ENCODE data around the gene MORC3.

The MORC3 gene

DNA sequence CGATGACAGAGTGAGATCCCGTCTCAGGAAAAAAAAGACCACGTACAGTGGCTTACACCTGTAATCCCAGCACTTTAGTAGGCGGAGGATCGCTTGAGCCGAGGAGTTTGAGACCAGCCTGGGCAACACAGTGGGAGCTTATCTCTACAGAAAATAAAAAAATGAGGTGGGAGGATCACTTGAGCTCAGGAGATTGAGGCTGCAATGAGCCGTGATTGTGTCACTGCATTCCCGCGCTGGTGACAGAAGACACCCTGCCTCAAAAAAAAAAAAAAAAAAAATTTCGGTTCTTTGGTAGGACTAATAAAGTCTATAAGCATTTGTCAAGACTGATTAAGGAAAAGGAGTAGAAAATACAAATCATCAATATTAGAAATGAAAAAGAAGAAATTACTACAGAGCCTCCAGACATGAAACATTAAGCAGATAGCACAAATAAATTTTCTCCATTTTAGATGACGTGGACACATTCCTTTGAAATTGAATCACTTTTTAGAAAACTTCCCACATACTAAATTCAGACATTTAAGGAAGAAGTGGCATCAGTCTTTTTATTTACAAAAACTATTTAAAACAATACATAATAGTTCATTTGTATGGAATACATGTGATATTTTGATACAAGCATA is 30.4 kb downstream of the MORC3 start:
- no peaks in the 10 kb centered on the region for H3K9me3 ChIP-seq (ENCODE audit: insufficient read depth, low read length, severe bottlenecking)
- H4K20me1 ChIP-seq (ENCODE audit: insufficient read depth, low read length), result no peaks in the 10 kb centered on the region
- no peak overlapping the region for H3K4me3 ChIP-seq (ENCODE audit: low read depth in 1 of 2, low read length in 2 of 2)
- no peak overlapping the region for H3K9ac ChIP-seq (ENCODE audit: low read depth, low read length)
- no peak for ATAC-seq (ENCODE audit: insufficient read depth, low read depth)
- H2AFZ ChIP-seq (ENCODE audit: low read depth, low read length), result no peak overlapping the region
- TF ChIP-seq EZH2 (IDR thresholded peaks at IDR 0.05; ENCODE audit: borderline replicate concordance, low read depth, low read length, severe bottlenecking), result no peak
- TF ChIP-seq, protein P1, sequence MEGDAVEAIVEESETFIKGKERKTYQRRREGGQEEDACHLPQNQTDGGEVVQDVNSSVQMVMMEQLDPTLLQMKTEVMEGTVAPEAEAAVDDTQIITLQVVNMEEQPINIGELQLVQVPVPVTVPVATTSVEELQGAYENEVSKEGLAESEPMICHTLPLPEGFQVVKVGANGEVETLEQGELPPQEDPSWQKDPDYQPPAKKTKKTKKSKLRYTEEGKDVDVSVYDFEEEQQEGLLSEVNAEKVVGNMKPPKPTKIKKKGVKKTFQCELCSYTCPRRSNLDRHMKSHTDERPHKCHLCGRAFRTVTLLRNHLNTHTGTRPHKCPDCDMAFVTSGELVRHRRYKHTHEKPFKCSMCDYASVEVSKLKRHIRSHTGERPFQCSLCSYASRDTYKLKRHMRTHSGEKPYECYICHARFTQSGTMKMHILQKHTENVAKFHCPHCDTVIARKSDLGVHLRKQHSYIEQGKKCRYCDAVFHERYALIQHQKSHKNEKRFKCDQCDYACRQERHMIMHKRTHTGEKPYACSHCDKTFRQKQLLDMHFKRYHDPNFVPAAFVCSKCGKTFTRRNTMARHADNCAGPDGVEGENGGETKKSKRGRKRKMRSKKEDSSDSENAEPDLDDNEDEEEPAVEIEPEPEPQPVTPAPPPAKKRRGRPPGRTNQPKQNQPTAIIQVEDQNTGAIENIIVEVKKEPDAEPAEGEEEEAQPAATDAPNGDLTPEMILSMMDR (IDR thresholded peaks at IDR 0.05; ENCODE audit: borderline replicate concordance, extremely low read depth, low read length, poor library complexity, severe bottlenecking), result no peak
- H3K79me2 ChIP-seq (ENCODE audit: insufficient read depth, low read length), result no peaks in the 10 kb centered on the region
- no peaks in the 10 kb centered on the region for H3K4me1 ChIP-seq (ENCODE audit: insufficient read depth, low read length)
- peaks cover 73% of the 10 kb centered on the region for H3K36me3 ChIP-seq (ENCODE audit: insufficient read depth, low read length)
- no peak for DNase-seq
- no peaks in the 10 kb centered on the region for H3K27me3 ChIP-seq (ENCODE audit: insufficient read depth, low read length, poor library complexity)
- H3K4me2 ChIP-seq (ENCODE audit: insufficient read depth, low read length), result no peak overlapping the region
- H3K27ac ChIP-seq (ENCODE audit: low read length), result no peak overlapping the region

DNA sequence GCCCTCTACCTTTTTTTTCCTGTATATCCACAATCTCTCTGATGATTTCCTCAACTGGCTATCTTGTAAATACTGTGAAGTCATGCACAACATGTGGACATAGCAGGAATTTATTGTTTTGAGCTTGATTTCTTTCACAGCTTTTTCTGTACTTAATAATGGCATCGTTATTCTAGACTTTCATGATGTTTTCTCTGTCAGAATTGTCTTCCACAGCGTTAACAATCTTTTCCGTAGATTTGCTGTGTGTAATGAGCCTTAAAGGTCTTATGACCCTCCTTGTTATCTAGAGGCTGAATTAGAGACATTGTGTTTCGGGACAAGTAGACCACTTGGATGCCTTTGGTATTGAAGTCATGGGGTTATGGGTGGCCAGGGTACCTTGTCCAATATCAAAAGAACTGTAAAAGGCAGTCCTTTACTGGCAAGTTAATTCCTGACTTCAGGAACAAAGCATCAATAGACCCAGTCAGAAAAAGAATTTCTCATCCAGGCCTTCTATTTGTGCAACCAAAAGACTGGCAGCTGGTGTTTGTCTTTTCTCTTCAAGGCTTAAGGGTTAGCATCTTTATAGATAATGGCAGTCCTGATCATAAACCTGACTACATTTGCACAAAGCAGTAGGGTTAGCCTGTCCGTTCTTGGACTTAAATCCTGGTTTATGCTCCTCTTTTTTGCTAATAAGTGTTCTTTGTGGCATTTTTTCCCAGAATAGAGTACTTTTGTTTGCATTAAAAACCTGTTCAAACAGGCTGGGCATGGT is 35.1 kb downstream of the MORC3 start:
- no peak overlapping the region for H2AFZ ChIP-seq (ENCODE audit: low read depth, low read length)
- H4K20me1 ChIP-seq (ENCODE audit: insufficient read depth, low read length), result no peaks in the 10 kb centered on the region
- no peak overlapping the region for H3K4me3 ChIP-seq (ENCODE audit: low read depth in 1 of 2, low read length in 2 of 2)
- H3K36me3 ChIP-seq (ENCODE audit: insufficient read depth, low read length), result peaks cover 78% of the 10 kb centered on the region
- TF ChIP-seq, protein P1 (IDR thresholded peaks at IDR 0.05; ENCODE audit: borderline replicate concordance, extremely low read depth, low read length, poor library complexity, severe bottlenecking), result no peak
- no peak for TF ChIP-seq EZH2 (IDR thresholded peaks at IDR 0.05; ENCODE audit: borderline replicate concordance, low read depth, low read length, severe bottlenecking)
- no peak overlapping the region for H3K27ac ChIP-seq (ENCODE audit: low read length)
- ATAC-seq (ENCODE audit: insufficient read depth, low read depth), result no peak
- H3K4me2 ChIP-seq (ENCODE audit: insufficient read depth, low read length), result no peak overlapping the region
- H3K27me3 ChIP-seq (ENCODE audit: insufficient read depth, low read length, poor library complexity), result no peaks in the 10 kb centered on the region
- H3K9ac ChIP-seq (ENCODE audit: low read depth, low read length), result no peak overlapping the region
- H3K79me2 ChIP-seq (ENCODE audit: insufficient read depth, low read length), result no peaks in the 10 kb centered on the region
- H3K4me1 ChIP-seq (ENCODE audit: insufficient read depth, low read length), result no peaks in the 10 kb centered on the region
- no peak for DNase-seq
- H3K9me3 ChIP-seq (ENCODE audit: insufficient read depth, low read length, severe bottlenecking), result no peaks in the 10 kb centered on the region

DNA sequence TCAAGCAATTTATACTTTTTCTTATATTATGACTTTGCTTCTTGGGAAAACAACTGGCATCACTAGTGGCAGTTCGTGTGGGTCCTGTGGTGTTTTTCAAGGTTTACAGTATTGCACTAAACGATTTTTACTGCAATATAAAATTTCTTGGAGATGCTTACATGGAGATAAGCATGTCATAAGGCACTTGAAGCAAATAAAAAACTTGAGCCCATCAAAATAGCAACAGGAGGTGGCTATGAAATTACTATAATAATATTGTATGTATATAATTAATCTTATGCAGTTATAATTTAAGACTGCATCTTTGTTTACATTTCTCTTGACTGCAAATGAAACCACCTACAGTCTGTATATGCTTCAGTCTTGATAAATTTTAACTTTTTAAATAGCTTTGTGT is 35.9 kb downstream of the MORC3 start:
- H3K4me1 ChIP-seq (ENCODE audit: insufficient read depth, low read length), result no peaks in the 10 kb centered on the region
- no peak overlapping the region for H3K27ac ChIP-seq (ENCODE audit: low read length)
- DNase-seq (no peak), ATAC-seq (ENCODE audit: insufficient read depth, low read depth) (no peak)
- no peaks in the 10 kb centered on the region for H3K79me2 ChIP-seq (ENCODE audit: insufficient read depth, low read length)
- no peak for TF ChIP-seq EZH2 (IDR thresholded peaks at IDR 0.05; ENCODE audit: borderline replicate concordance, low read depth, low read length, severe bottlenecking)
- TF ChIP-seq, protein P1 (IDR thresholded peaks at IDR 0.05; ENCODE audit: borderline replicate concordance, extremely low read depth, low read length, poor library complexity, severe bottlenecking), result no peak
- no peak overlapping the region for H3K4me3 ChIP-seq (ENCODE audit: low read depth in 1 of 2, low read length in 2 of 2)
- H4K20me1 ChIP-seq (ENCODE audit: insufficient read depth, low read length), result no peaks in the 10 kb centered on the region
- H3K27me3 ChIP-seq (ENCODE audit: insufficient read depth, low read length, poor library complexity), result no peaks in the 10 kb centered on the region
- H2AFZ ChIP-seq (ENCODE audit: low read depth, low read length), result no peak overlapping the region
- peaks cover 78% of the 10 kb centered on the region for H3K36me3 ChIP-seq (ENCODE audit: insufficient read depth, low read length)
- no peaks in the 10 kb centered on the region for H3K9me3 ChIP-seq (ENCODE audit: insufficient read depth, low read length, severe bottlenecking)
- H3K4me2 ChIP-seq (ENCODE audit: insufficient read depth, low read length), result no peak overlapping the region
- H3K9ac ChIP-seq (ENCODE audit: low read depth, low read length), result no peak overlapping the region
